Esophagus muscularis mucosa (tissue), 4 donors: ENCODE data around the gene BACE2. TPM values are rescaled to one million over a fixed set of nuclear protein-coding genes. Genes with fewer than 3 reads are reported as not detected.

Experiments
- DNase-seq: peaks from one replicate; pipeline ENCODE4 v3.0.0-alpha.2; 2017; ENCODE audit errors: extremely low spot score
- H3K27ac ChIP-seq, 4 donors: fragments of 200-600 bp; sonication (generic); replicated peaks in 1 of 4; 1 replicate in 3 of 4; 2 replicates in 1 of 4; pipeline ENCODE4 v1.5.1; 2016 to 2019; ENCODE audit warnings: mild to moderate bottlenecking in 1 of 4
- H3K27me3 ChIP-seq, 4 donors: fragments of 200-600 bp; sonication (generic); one replicate each; pipeline versions ENCODE4 v1.5.1 to v1.6.0; 2016 to 2019
- H3K36me3 ChIP-seq, 4 donors: fragments of 200-600 bp; sonication (generic); one replicate each; pipeline ENCODE4 v1.5.1; 2016 to 2019
- H3K4me1 ChIP-seq, 4 donors: fragments of 200-600 bp; sonication (generic); one replicate each; pipeline ENCODE4 v1.5.1; 2016 to 2019
- H3K4me3 ChIP-seq, 4 donors: fragments of 200-600 bp; sonication (generic); 1 replicate in 2 of 4; 2 replicates in 2 of 4; pipeline ENCODE4 v1.5.1; 2016 to 2019; ENCODE audit warnings: mild to moderate bottlenecking in 4 of 4, moderate library complexity in 1 of 4
- H3K9me3 ChIP-seq, 4 donors: fragments of 200-600 bp; sonication (generic); 1 replicate in 3 of 4; 2 replicates in 1 of 4; pipeline ENCODE4 v1.5.1; 2016 to 2019
- EP300 ChIP-seq: sonication (generic); formaldehyde crosslinking; IDR thresholded peaks from one replicate; pipeline ENCODE4 v1.6.1; 2017; ENCODE audit warnings: antibody characterized with exemption
- POLR2A ChIP-seq: fragments of 450-650 bp; IDR thresholded peaks from one replicate; pipeline ENCODE4 v1.6.1; 2017; ENCODE audit warnings: antibody characterized with exemption, moderate library complexity, mild to moderate bottlenecking, low read depth
- POLR2AphosphoS5 ChIP-seq, 2 donors: sonication (generic); formaldehyde crosslinking; IDR thresholded peaks; one replicate each; pipeline ENCODE4 v1.6.1; 2017; ENCODE audit warnings: antibody characterized with exemption in 2 of 2
- WGBS: methylation state at CpG from one replicate; pipeline ENCODE4 v1.1.5; 2018; 5-methylcytosine and 5-hydroxymethylcytosine counted together
- intact Hi-C: fragments of 100-400 bp; cut with DNase I; formaldehyde crosslinking; loops from one replicate; pipeline ENCODE4 v1.15.1; 2023
- total RNA-seq, 4 donors: library from RNA; depleted of rRNA; stranded (reverse); fragments of >200 nt; gene quantifications; one replicate each; pipeline versions ENCODE4 v1.1.0 to v1.2.1, GENCODE V29; 2016
- TF ChIP-seq, protein P1 (sequence below), 3 experiments: fragments of 200-600 bp in 2 of 3; fragments of 450-650 bp in 1 of 3; sonication (generic) in 2 of 3; IDR thresholded peaks; one replicate each; pipeline ENCODE4 v1.5.1; 2017 to 2019; ENCODE audit warnings: antibody characterized with exemption in 3 of 3, mild to moderate bottlenecking in 2 of 3, moderate library complexity in 1 of 3

Gene BACE2
- total RNA-seq, 4 donors from 2014 or later, result 44.9 to 61.6 (median 58.2) TPM

- 97% methylated on average over 7 of the region's 12 CpGs for WGBS
- Histone ChIP-seq H3K4me1 (peaks cover 7 to 16% (median 16%) of the 10 kb centered on the region in 4 donors), H3K27me3 (peaks cover 0 to 4% (median 0%) of the 10 kb centered on the region in 4 donors), H3K9me3 (no peaks in the 10 kb centered on the region), H3K36me3 (no peaks in the 10 kb centered on the region), H3K4me3 (no peak overlapping the region), H3K27ac (no peak overlapping the region)
- TF ChIP-seq POLR2AphosphoS5 (IDR thresholded peaks at IDR 0.05) (no peak), EP300 (no peak), POLR2A (no peak)
- TF ChIP-seq, protein P1, sequence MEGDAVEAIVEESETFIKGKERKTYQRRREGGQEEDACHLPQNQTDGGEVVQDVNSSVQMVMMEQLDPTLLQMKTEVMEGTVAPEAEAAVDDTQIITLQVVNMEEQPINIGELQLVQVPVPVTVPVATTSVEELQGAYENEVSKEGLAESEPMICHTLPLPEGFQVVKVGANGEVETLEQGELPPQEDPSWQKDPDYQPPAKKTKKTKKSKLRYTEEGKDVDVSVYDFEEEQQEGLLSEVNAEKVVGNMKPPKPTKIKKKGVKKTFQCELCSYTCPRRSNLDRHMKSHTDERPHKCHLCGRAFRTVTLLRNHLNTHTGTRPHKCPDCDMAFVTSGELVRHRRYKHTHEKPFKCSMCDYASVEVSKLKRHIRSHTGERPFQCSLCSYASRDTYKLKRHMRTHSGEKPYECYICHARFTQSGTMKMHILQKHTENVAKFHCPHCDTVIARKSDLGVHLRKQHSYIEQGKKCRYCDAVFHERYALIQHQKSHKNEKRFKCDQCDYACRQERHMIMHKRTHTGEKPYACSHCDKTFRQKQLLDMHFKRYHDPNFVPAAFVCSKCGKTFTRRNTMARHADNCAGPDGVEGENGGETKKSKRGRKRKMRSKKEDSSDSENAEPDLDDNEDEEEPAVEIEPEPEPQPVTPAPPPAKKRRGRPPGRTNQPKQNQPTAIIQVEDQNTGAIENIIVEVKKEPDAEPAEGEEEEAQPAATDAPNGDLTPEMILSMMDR (IDR thresholded peaks at IDR 0.05), result no peak
- no peak for DNase-seq
- intact Hi-C loops, result no loop called here
Observed at GRCh38 chr21:41139951-41140350, 28.0 kb upstream of the BACE2 start.

DNA sequence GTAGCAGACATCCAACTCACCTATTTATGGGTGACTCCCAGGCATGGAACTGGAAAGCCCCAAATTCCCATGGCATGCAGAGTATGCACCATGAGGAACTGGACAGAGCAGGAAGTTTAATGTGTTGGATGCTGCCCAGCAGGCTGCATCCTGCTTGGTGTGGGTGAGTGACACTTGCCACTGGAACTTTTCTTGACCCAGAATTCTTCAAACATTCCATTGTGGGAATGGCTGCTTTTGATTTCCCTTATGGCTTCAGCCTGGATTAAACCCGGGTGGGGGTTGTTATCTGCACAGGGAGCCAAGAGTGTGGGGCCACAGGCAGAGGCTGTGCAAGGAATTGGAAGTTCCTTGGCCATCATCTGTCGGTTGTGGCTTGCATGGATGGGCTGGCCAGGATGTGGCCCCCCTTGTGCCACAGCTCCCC lies 26.9 kb upstream of the BACE2 start:
- no CpG with 5 or more reads among the region's 2 CpGs for WGBS
- Histone ChIP-seq H3K4me1 (peaks cover 7 to 16% (median 16%) of the 10 kb centered on the region in 4 donors), H3K4me3 (no peak overlapping the region), H3K9me3 (no peaks in the 10 kb centered on the region), H3K27me3 (peaks cover 0 to 4% (median 0%) of the 10 kb centered on the region in 4 donors), H3K36me3 (no peaks in the 10 kb centered on the region), H3K27ac (no peak overlapping the region)
- no peak for DNase-seq
- intact Hi-C loops, result no loop called here
- no peak for TF ChIP-seq POLR2AphosphoS5 (IDR thresholded peaks at IDR 0.05)
- no peak for TF ChIP-seq POLR2A
- TF ChIP-seq, protein P1 (IDR thresholded peaks at IDR 0.05), result no peak
- no peak for TF ChIP-seq EP300

DNA sequence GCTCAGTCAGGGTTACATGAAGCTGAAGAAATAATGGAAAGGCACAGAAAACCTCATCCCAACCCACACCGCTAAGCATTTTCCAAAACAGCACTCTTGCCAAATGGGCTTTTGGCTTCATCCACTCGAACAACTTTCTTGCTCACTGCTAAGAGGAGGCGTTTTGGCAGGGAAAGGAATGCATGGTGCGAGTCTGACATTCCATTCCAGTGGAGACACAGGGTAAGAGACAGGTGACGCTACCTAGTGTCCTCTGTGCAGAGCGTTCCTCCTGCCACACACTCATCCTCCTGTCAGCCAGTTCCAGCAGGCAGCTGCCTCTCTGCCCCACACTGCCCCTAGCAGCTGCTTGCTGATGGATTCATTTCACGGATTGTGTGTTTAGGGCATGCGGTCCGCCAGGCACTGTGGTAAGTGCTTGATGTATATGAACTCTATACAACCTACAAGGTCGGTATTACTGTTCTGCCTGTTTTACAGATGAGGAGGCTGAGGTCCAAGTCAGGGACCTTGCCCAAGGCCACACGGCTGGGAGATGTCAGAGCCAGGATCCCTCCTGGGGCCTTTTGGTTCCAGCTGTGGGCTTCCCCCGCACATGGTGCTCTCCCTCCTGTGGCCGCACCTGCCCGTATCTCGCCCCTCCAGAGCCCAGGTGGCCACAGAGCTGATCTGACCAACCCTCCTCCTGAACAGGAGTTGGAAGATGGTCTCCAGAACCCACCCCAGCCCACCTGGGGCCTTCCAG lies 25.7 kb upstream of the BACE2 start:
- Histone ChIP-seq H3K27ac (no peak overlapping the region), H3K36me3 (no peaks in the 10 kb centered on the region), H3K9me3 (no peaks in the 10 kb centered on the region), H3K4me1 (peaks cover 7 to 16% (median 16%) of the 10 kb centered on the region in 4 donors), H3K4me3 (no peak overlapping the region), H3K27me3 (peaks cover 0 to 3% (median 0%) of the 10 kb centered on the region in 4 donors)
- TF ChIP-seq, protein P1 (IDR thresholded peaks at IDR 0.05), result no peak
- TF ChIP-seq POLR2A (no peak), EP300 (no peak)
- 41% methylated on average over 7 of the region's 15 CpGs for WGBS
- DNase-seq, result no peak
- intact Hi-C loops, result no loop called here

DNA sequence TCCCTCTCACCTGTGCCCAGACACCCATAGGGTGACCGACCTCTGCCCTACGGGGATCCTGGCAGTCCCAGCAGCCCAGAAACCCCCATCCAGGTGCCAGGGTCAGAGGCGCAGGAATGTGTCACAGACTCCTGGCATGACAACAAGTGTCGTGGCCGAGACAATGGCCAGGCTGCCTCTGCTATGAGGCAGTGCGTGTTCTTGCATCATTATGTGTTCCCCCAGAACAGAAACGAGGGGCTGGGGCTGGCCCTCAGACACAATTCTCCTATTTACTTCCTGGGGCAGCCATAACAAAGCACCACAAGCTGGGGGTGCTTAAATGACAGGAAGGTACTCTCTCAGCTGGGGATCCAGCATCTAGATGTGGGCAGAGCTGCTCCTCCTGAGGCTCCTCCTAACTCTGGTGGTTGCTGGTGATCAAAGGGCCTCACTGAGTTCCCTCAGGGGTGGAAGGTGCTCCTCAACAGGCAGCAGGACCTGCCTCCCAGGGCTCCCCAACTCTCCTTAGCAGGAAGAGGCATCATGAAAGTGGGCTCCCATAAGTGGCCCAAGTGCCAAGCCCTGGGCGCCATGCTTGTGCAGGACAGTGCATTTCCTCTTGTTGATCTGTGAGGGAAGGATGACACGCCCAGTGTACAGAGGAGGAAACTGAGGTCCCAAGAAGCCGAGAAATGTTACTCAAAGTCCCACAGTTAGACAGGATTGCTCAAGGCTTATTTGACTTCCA lies 24.2 kb upstream of the BACE2 start:
- H3K27ac ChIP-seq, result no peak overlapping the region
- H3K36me3 ChIP-seq, result no peaks in the 10 kb centered on the region
- H3K27me3 ChIP-seq, result peaks cover 0 to 14% (median 3%) of the 10 kb centered on the region in 4 donors
- no peak for TF ChIP-seq EP300
- TF ChIP-seq, protein P1 (IDR thresholded peaks at IDR 0.05), result no peak
- no peak for TF ChIP-seq POLR2AphosphoS5 (IDR thresholded peaks at IDR 0.05)
- TF ChIP-seq POLR2A, result no peak
- no peak overlapping the region for H3K4me3 ChIP-seq
- no peak for DNase-seq
- intact Hi-C loops, result no loop called here
- 86% methylated on average over 3 of the region's 10 CpGs for WGBS
- H3K4me1 ChIP-seq, result peaks cover 7 to 16% (median 16%) of the 10 kb centered on the region in 4 donors
- H3K9me3 ChIP-seq, result no peaks in the 10 kb centered on the region
